Neural cell (in vitro differentiated cells): Measurements from ENCODE around the gene SLC15A2.

Experiments used
- EP300 ChIP-seq: fragments of 450-650 bp; conservative IDR thresholded peaks from 2 replicates; pipeline ENCODE4 v1.6.1; 2014; ENCODE audit warnings: antibody characterized with exemption, mild to moderate bottlenecking, moderate library complexity; ENCODE audit not compliant: poor library complexity, severe bottlenecking
- EZH2 ChIP-seq: fragments of 200-600, 300-800 bp; shearing (Covaris generic), sonication (generic); IDR thresholded peaks from 2 replicates; pipeline ENCODE4 v1.6.1; 2014; ENCODE audit warnings: antibody characterized with exemption, low read length, borderline replicate concordance, mild to moderate bottlenecking; ENCODE audit not compliant: insufficient read depth, poor library complexity, severe bottlenecking
- POLR2AphosphoS5 ChIP-seq: IDR thresholded peaks from 2 replicates; pipeline ENCODE4 v1.6.1; 2012
- SMC3 ChIP-seq: fragments of 450-650 bp; conservative IDR thresholded peaks from 2 replicates; pipeline ENCODE4 v1.6.1; 2014; ENCODE audit warnings: antibody characterized with exemption, mild to moderate bottlenecking, moderate library complexity; ENCODE audit not compliant: poor library complexity
- TAF1 ChIP-seq: IDR thresholded peaks from 2 replicates; pipeline ENCODE4 v1.6.1; 2012; ENCODE audit warnings: low read depth
- TF ChIP-seq, protein P1 (sequence below): fragments of 450-650 bp; IDR thresholded peaks from 2 replicates; pipeline ENCODE4 v1.5.1; 2014; ENCODE audit warnings: antibody characterized with exemption, mild to moderate bottlenecking, moderate library complexity; ENCODE audit not compliant: poor library complexity, severe bottlenecking
- TF ChIP-seq, protein P2 (sequence below): IDR thresholded peaks from 2 replicates; pipeline ENCODE4 v1.6.1; 2012; ENCODE audit warnings: borderline replicate concordance

DNA sequence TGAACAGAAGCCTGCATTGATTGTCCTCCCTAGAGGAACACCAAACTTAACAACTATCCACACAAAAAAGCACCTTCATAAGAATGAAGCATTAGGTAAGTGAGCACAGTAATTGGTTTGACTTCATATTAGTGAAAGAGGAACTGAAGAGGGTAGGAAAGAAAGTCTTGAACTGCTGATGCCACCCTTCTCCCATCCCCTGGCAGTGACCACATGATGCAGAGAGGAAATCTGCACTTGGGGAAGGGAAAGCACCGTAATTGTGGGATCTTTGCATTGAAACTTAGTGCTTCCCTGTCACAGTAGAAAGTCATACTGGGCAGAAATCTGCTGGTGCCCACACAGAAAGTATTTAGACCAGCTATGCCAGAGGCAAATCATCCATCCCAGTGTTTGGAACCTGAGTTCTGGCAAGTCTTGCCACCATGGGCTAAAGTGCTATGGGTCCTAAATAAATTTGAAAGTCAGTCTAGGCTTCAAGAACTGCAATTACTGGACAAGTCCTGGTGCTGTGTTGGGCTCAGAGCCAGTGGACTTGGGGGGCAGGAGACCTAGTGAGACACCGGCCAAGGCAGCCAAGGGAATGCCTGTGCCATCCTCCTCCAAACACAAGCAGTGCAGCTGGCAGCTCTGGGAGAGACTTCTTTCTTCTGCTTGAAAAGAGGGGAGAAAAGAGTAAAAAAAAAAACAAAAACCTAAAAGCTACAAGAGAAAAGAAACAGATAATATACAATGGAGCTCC, 63.6 kb downstream of the SLC15A2 start:
- TF ChIP-seq EP300 (no peak), POLR2AphosphoS5 (no peak), TAF1 (no peak), SMC3 (no peak), EZH2 (no peak)
- TF ChIP-seq, protein P1, sequence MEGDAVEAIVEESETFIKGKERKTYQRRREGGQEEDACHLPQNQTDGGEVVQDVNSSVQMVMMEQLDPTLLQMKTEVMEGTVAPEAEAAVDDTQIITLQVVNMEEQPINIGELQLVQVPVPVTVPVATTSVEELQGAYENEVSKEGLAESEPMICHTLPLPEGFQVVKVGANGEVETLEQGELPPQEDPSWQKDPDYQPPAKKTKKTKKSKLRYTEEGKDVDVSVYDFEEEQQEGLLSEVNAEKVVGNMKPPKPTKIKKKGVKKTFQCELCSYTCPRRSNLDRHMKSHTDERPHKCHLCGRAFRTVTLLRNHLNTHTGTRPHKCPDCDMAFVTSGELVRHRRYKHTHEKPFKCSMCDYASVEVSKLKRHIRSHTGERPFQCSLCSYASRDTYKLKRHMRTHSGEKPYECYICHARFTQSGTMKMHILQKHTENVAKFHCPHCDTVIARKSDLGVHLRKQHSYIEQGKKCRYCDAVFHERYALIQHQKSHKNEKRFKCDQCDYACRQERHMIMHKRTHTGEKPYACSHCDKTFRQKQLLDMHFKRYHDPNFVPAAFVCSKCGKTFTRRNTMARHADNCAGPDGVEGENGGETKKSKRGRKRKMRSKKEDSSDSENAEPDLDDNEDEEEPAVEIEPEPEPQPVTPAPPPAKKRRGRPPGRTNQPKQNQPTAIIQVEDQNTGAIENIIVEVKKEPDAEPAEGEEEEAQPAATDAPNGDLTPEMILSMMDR: no peak
- TF ChIP-seq, protein P2, sequence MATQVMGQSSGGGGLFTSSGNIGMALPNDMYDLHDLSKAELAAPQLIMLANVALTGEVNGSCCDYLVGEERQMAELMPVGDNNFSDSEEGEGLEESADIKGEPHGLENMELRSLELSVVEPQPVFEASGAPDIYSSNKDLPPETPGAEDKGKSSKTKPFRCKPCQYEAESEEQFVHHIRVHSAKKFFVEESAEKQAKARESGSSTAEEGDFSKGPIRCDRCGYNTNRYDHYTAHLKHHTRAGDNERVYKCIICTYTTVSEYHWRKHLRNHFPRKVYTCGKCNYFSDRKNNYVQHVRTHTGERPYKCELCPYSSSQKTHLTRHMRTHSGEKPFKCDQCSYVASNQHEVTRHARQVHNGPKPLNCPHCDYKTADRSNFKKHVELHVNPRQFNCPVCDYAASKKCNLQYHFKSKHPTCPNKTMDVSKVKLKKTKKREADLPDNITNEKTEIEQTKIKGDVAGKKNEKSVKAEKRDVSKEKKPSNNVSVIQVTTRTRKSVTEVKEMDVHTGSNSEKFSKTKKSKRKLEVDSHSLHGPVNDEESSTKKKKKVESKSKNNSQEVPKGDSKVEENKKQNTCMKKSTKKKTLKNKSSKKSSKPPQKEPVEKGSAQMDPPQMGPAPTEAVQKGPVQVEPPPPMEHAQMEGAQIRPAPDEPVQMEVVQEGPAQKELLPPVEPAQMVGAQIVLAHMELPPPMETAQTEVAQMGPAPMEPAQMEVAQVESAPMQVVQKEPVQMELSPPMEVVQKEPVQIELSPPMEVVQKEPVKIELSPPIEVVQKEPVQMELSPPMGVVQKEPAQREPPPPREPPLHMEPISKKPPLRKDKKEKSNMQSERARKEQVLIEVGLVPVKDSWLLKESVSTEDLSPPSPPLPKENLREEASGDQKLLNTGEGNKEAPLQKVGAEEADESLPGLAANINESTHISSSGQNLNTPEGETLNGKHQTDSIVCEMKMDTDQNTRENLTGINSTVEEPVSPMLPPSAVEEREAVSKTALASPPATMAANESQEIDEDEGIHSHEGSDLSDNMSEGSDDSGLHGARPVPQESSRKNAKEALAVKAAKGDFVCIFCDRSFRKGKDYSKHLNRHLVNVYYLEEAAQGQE: no peak
